T-helper 9 cell (primary cell): ENCODE results near the gene UFD1.
"Not testable (repeated sequence)": the region's sequence is repeated elsewhere in the genome, so short reads cannot be mapped to it uniquely, and the experiment has no call there.

Experiments used
- DNase-seq: peaks from one replicate; pipeline ENCODE4 v3.0.0-alpha.2; 2020

UFD1 gene

DNA sequence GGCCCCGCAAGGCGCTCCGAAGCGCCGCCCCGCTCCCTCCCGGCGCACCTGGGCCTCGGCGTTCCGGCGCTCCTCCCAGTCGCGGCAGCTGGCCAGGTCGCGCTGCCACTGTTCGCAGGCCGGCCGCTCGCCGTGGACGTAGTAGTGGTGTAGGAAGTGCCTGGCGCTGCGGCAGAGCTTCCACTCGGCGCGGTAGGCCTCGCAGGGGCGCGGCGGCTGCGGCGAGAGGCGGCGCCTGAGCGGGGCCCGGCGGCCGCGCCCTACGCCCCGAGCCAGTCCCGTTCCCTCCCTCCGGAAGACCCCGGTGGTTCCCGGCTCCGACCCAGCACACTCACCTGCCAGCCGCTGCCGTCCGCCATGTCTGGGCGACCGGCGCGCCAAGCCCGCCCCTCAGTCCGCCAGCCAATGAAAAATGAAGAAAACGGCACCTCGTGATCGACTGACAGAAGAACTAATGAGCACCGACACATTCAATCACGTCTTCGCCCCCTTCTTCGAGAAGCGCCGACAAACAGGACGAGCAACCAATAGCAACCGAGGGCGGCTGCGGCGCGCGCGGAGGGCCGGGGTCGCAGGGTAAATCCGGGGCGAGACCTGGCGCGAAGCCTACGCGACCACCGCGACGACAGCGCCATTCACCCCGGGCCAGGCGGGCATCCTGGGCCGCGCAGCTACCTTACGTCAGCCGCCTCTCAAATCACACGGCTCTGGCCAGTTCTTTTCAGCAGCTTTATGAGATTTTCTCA is 31.5 kb downstream of the UFD1 start, which contains the start of gene C22orf39:
Gene C22orf39, minus strand, starts transcription at position 382 of the 746 bp plus-strand sequence. Its CDS starts 23 bp downstream, at position 359.
- DNase-seq: peak; percentile 79

- no peak for DNase-seq
Measured at GRCh38 chr22:19446603-19447329, 32.2 kb downstream of the UFD1 start.

DNA sequence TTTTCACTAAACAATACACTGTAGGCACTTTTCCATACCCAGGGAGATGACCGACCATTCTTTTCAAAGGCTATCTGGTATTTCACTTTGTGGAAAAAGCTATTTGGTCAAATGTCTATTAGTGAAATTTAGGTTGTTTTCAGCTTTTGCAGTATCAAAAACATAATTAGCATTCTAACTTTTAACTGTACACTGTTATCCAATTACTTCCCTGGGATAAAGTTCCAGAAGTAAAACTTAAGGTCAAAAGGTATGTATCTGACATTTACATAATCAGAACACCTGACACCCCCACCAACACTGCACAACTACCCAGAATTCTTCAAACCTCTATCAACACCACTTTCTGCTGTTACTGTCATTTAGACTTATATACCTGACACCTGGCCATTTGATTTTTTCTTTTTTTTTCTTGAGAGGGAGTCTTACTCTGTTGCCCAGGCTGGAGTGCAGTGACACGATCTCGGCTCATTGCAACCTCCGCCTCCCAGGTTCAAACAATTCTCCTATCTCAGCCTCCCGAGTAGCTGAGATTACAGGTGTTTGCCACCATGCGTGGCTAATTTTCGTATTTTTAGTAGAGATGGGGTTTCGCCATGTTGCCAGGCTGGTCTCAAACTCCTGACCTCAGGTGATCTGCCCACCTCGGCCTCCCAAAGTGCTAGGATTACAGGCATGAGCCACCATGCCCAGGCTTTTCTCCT is 33.6 kb downstream of the UFD1 start:
- DNase-seq: not testable (repeated sequence)

DNA sequence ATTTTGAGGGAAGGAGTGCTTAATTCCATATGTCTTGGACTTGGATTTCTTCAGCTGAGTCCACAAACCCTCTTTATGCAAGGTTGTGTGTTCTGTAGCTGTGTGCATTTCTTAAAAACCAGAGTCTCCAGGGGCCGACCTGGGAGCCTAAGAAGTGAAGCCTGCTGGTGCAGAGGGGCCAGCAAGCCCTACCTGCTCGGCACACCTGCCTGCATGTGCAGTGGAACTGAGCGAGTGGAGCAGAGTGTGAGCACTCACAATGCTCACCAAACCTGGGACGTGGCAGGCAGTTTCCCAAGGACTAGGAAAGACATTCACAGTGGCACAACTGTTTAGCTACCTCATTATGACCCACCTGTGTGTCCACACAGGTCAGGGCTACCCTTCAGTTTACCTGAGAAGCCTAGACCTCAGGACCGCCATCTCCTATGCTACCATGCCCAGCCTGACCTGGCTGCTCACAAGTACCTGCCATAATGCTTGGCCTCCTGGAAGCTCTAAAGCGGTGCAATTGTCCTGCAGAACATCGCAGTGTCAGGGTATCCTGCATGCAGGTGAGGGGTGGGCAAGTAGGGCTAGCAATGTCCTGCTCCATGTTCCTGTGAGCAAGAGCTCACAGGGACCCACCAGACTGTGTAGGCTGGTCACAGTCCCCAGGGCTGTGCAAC is 35.3 kb downstream of the UFD1 start:
- DNase-seq: no peak

GRCh38 chr22:19442166-19442565 is 36.8 kb downstream of the UFD1 start:
- no peak for DNase-seq

GRCh38 chr22:19440411-19441195 is 38.4 kb downstream of the UFD1 start:
- no peak for DNase-seq

DNA sequence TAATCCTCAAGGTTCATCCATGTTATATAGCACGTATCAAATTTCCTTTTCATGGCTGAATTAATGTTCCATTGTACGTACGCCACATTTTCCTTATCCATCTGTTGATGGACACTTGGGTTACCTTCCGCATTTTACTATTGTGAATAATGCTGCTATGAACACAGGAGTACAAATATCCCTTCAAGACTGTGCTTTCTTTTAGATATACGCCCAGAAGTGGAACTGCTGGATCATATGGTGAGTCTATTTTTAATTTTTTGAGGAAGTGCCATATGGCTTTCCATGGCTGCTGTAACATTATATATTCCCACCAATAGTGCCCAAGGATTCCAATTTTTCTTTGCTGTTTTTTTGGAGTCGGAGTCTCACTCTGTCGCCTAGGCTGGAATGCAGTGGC is 40.7 kb downstream of the UFD1 start:
- no peak for DNase-seq

DNA sequence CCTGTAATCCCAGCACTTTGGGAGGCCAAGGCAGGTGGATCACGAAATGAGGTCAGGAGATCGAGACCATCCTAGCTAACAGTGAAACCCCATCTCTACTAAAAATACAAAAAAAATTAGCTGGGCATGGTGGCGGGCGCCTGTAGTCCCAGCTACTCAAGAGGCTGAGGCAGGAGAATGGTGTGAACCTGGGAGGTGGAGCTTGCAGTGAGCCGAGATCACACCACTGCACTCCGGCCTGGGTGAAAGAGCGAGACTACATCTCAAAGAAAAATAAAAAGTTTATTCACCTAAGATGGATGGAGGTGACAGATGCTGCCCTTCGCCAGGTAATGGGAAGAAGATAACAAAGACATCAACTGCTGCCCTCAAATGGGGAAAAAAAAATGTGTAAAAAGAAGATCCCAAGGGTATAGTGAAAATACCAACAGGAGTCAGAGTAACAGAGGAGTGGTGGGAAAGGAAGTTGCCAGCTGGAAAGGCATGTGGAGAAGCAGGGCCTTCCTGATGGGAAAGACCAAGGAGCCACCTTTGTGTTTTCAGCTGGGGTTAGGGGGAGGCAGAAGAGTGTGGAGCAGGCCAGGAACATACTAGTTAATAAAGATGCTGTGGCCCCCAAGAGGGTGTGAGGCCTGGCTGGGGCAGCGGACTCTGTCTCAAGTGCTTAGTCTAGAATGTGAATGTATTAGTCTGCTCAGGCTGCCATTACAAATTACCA is 42.4 kb downstream of the UFD1 start:
- not testable (repeated sequence) for DNase-seq

DNA sequence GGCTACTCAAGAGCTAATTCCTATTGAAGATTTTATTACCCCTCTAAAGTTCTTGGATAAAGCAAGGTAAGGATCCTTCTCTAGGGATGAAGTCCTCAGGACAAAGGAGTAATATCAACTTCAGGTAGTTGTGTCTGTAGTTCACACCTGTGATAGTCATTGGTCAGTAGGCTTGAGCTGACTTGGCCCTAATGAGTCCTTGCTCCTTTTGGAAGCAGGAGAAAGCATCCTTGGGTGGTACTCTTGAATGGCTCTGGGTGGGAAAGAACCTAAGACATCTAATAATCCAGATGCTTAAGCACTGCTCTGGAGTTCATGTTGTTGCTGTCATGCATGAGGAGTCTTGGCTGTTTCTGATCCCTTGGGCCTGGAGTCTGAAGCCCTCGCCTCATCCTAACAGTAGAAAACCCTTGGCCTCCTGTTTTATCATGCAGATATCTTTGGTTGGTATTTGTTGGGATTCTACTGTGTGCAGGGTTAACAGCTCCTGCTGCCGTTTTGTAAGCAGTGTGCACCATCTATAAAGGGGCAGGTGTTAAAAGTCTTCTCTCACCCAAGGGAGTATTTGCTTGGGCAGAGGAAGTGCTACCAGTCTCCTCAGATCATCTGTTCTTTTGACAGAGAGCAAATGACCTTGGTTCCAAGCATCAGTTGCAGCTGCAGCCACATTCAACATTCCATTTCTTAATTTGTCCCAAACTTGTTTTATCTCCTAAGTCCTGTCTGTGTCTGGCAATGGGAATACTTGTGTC is 44.0 kb downstream of the UFD1 start:
- no peak for DNase-seq

GRCh38 chr22:19434401-19434800 is 44.6 kb downstream of the UFD1 start:
- no peak for DNase-seq

DNA sequence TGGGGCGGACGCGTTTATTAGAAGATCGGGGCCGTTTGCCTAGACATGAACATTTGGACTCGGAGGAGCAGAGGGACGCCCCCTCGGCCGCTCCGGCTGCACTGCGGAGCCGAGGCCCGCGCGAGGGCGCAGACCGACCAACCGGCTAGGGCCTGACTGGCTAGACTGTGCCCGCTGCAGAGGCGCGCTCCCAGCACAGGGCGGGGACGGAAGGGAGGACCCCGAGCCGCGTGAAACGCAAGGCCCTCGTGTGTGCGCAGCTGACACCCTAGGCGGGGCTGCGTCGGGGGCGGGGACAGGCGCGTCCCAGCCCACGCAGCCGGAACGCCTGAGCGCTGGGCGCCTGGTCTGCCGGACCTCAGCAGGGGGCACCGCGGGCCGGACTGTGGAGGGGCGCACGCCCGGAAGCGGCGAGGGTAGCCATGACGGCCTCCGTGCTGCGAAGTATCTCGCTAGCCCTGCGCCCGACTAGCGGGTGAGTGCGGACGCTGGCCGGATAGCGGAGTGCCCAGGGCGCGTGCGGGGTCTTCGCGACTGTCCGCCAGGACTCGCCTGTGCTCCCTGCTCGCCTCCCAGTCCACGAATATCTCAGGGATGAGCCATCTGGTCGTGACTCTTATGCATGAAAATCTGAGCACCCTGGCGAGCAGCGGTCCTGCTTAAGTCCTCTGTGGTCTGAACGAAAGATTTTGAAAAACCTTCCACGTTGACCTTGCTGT is 46.7 kb downstream of the UFD1 start, which contains the start of gene MRPL40:
Gene MRPL40, plus strand, starts transcription at position 413 of the 719 bp plus-strand sequence. Its CDS starts 10 bp downstream, at position 423.
- peak; percentile 72 for DNase-seq

DNA sequence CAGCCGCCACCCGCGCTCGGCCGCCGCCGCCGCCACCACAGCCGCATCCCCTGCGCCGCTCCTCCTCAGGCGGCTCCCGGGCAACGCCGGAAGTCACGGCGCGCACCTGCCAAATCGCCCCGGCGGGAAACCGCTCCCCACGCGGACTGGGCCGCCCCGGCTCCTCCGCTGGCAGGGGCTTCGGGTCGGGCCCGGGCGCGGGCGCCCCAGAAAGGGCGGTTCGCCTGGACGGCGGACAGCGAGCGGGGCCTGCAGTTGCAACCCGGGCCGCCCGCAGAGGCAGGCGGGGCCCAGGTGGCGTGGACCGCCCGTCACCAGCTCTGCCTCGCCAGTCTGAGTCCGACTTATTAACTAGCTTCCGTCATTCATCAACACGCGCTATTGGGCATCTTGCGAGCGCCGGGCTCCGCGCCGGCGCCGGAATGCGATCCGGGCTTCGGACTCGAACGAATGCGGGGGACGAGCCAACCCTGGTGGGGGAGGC is 47.3 kb downstream of the UFD1 start, which contains the start of gene HIRA:
Gene HIRA, minus strand, starts transcription at position 85 of the 484 bp plus-strand sequence. CDS start 257 bp downstream, outside the sequence.
- DNase-seq: peak; percentile 82

DNA sequence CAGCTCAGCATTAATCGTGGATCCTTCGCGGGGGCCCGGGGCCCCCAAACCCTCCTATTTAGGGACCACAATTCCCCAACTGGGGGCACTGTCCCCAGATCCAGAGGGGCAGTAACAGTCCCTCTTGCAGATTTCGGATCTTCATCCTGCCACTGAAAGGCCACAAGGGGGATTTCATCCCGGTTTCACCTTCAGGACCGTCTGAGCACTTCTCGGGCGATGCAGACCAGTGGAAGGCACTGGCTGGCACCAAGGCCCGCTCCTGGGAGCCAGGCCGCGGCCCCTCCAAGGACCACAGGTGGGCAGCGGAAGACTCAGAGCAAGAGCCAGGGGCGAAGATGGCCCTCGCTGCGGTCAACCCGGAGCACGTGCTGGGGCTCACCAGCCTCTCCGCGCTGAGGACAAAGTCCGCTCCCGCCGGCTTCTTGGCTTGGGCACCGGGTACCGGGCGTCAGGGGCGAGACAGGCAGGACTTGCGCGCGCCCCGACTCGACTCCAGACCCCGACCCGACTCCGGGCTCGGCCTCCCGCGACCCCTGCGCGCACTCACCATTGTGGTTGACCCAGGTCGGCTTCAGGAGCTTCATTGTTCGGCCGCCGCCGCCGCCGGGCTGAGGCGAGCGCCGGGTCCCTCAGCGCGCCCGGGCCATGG is 48.0 kb downstream of the UFD1 start:
- peak; percentile 11 for DNase-seq

GRCh38 chr22:19429950-19430889 is 48.8 kb downstream of the UFD1 start:
- peak; percentile 29 for DNase-seq

DNA sequence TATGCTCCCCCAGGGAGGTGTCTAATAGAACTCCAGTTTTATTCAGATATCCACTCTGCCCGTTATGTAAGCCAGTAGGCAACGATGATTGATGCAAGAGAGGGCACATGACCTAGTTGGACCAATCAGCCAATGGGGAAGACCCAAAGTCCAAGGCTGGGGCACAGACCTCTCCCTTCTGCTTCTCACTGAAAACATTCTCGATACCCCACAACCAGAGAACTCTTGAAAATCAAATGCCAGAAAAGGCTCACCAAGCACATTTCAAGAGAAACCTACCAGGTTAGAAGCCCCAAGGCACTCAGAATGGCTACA is 54.9 kb downstream of the UFD1 start:
- no peak for DNase-seq

DNA sequence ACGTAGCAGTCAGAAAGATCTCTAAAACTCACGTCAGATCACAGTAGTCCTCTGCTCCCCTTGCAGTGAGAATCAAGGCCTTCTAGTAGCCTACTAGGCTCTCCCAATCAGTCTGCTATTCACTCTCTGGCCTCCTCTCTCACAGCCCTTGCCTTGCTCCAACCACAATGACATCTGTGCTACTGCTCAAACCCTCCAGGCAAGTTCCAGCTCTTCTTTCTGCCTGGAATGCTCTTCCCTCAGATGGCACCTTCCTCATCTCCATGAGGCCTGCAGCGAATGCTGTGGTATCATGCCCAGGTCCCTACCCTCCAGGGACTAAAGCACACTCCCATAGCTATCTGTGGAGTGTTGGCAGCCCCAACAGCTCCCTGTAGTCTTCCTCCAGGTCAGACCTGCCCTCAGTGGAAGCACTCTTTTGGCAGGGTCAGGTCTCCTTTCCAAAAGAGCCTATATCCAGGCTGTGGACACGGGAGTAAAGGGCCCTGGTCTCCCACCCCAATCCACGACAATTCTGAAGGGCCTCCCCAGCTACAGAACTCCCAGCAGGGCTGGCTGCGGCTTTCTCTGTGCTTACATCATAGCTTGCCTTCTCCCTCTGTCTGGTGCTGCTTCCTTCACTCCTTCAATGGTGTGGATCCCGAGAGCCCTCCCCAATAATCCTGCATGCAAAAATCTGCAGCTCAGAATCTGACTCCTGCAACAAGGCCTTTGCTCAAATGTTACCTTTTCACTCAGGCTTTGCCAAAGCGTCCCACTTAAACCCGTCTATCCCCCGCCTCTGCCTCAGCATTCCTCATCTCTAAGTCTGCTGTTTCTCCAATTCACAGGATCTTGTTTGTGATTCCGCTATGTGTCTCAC is 56.3 kb downstream of the UFD1 start:
- DNase-seq: no peak

DNA sequence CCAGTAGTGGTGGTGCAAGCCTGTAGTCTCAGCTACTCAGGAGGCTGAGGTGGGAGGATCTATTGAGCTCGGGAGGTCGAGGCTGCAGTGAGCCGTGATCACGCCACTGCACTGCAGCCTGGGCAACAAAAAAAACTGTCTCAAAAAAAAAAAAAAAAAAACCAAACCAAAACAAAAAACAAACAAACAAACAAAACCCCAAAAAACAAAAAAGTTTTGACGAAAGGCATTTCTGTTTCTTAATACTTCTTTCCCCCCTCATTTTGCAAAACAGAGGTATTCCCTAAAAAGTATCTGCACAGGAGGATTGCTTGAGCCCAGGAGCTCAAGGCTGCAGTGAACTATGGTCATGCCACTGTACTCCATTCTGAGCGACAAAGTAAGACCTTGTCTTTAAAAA is 58.7 kb downstream of the UFD1 start:
- DNase-seq: no peak
